ENCODE results near the gene STK39. TPM values are rescaled to one million over a fixed set of nuclear protein-coding genes. Genes with fewer than 3 reads are reported as not detected.

STK39 gene
- polyA plus RNA-seq, 1 experiment: 25.2 TPM

DNA sequence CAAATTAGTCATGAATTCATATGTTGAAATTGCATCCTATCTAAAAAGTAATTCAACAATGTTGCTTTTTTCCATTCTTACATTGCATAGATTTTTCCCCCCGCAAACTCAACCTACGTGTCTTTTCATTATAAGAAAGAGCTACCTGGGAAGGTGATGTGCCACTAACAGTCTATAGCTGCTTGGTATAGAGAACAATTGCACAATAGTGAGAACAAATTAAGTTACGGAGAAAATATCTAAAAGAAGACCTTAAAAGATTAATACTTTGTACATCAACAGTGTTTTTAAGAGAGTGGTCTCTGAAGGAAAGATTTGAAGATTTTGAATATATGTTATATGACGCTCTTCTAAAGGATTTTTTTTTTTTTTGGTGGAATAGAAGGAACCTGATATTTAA, 111.8 kb downstream of the STK39 start:
- H3K4me3 ChIP-seq (ENCODE audit: low read depth, low read length): no peak overlapping the region
- H3K27ac ChIP-seq (ENCODE audit: low read depth, low read length): no peak overlapping the region
- H3K9me3 ChIP-seq (ENCODE audit: control insufficient read depth, insufficient read depth, low read length): no peaks in the 10 kb centered on the region
- no peaks in the 10 kb centered on the region for H3K27me3 ChIP-seq (ENCODE audit: control insufficient read depth, insufficient read depth, low read length)
- DNase-seq (ENCODE audit: low read depth, low spot score): no peak
- ChIA-PET CTCF (interaction anchor here (0.5 to 10.1 kb wide), 8 partner anchors 17 to 842 kb away, joined by 3 to 156 read pairs (median 3); no protein-coding TSS in a partner anchor), POLR2A (interaction anchor here (0.7 kb wide), 1 partner anchor 1490 kb away, joined by 4 read pairs; no protein-coding TSS in a partner anchor)
- TF ChIP-seq, protein P1, sequence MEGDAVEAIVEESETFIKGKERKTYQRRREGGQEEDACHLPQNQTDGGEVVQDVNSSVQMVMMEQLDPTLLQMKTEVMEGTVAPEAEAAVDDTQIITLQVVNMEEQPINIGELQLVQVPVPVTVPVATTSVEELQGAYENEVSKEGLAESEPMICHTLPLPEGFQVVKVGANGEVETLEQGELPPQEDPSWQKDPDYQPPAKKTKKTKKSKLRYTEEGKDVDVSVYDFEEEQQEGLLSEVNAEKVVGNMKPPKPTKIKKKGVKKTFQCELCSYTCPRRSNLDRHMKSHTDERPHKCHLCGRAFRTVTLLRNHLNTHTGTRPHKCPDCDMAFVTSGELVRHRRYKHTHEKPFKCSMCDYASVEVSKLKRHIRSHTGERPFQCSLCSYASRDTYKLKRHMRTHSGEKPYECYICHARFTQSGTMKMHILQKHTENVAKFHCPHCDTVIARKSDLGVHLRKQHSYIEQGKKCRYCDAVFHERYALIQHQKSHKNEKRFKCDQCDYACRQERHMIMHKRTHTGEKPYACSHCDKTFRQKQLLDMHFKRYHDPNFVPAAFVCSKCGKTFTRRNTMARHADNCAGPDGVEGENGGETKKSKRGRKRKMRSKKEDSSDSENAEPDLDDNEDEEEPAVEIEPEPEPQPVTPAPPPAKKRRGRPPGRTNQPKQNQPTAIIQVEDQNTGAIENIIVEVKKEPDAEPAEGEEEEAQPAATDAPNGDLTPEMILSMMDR (IDR thresholded peaks at IDR 0.05; ENCODE audit: low read depth, low read length): no peak

DNA sequence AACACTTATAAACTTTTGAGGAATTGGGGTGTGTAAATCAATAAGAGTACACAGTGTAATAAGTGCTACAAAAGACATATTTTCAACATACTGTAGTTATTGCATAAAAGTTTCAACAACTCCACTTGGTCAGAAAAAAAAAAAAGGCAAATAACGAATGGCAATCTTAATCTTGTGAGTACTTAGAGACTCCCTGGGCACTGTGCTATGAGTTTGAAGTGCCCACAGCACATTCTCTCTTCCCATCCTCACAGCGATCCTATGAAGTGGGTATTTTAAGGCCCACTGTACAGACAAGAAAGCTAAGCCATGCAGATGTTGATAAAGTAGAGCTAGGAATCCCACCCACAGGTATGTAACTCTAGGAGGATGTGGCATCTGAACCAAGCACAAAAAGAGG, 112.3 kb downstream of the STK39 start:
- Histone ChIP-seq H3K9me3 (ENCODE audit: control insufficient read depth, insufficient read depth, low read length) (no peaks in the 10 kb centered on the region), H3K27ac (ENCODE audit: low read depth, low read length) (no peak overlapping the region), H3K4me3 (ENCODE audit: low read depth, low read length) (no peak overlapping the region), H3K27me3 (ENCODE audit: control insufficient read depth, insufficient read depth, low read length) (no peaks in the 10 kb centered on the region)
- TF ChIP-seq, protein P1 (IDR thresholded peaks at IDR 0.05; ENCODE audit: low read depth, low read length): no peak
- ChIA-PET POLR2A (no interaction called here), CTCF (interaction anchor here (10.1 kb wide), 1 partner anchor 17 kb away, joined by 156 read pairs; no protein-coding TSS in a partner anchor)
- DNase-seq (ENCODE audit: low read depth, low spot score): no peak

DNA sequence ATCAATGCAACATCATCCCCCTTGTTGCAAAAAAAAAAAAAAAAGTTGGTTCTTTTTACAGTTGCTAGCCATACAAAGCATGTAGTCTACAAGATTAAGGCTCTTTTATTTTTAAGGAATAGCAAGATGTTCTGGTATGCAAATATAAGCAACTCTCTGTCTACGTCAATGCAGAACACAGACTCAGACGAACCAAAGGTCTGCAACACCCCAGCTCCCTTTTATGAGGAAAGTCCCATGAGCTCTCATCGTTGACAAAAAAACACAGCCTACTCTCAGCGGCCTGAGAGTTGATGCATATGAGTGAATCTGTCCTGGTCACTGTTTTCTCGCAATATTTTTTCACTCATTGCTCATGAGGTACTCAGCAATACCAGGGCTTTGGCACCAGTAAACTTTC, 112.9 kb downstream of the STK39 start:
- Histone ChIP-seq H3K27ac (ENCODE audit: low read depth, low read length) (no peak overlapping the region), H3K9me3 (ENCODE audit: control insufficient read depth, insufficient read depth, low read length) (no peaks in the 10 kb centered on the region), H3K27me3 (ENCODE audit: control insufficient read depth, insufficient read depth, low read length) (no peaks in the 10 kb centered on the region), H3K4me3 (ENCODE audit: low read depth, low read length) (no peak overlapping the region)
- TF ChIP-seq, protein P1 (IDR thresholded peaks at IDR 0.05; ENCODE audit: low read depth, low read length): no peak
- no peak for DNase-seq (ENCODE audit: low read depth, low spot score)
- ChIA-PET CTCF (interaction anchor here (0.7 to 10.1 kb wide), 2 partner anchors 16 to 548 kb away, joined by 4 to 156 read pairs; no protein-coding TSS in a partner anchor), POLR2A (no interaction called here)

DNA sequence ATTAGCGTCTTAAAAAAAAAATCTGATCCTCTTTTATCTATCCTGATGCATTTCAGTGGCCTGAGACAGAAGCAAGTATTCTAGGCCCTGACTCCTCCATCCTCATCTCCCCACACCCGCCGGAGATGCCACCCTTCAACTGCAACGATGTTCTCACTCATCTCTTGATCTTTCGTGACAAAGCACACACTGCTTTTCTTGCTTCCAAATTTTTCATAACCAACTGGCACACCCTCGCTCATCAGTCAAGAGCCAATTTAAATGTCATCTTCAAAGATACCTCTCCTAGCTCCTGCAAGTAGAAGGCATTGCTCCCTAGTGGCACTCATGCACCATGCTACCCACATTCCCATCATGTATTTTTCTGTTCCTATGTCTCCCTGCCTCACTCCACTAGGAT, 115.0 kb downstream of the STK39 start:
- Histone ChIP-seq H3K4me3 (ENCODE audit: low read depth, low read length) (no peak overlapping the region), H3K27me3 (ENCODE audit: control insufficient read depth, insufficient read depth, low read length) (no peaks in the 10 kb centered on the region), H3K9me3 (ENCODE audit: control insufficient read depth, insufficient read depth, low read length) (no peaks in the 10 kb centered on the region), H3K27ac (ENCODE audit: low read depth, low read length) (no peak overlapping the region)
- POLR2A ChIA-PET: no interaction called here
- CTCF ChIA-PET: interaction anchor here (10.1 kb wide), 1 partner anchor 14 kb away, joined by 156 read pairs; no protein-coding TSS in a partner anchor
- no peak for DNase-seq (ENCODE audit: low read depth, low spot score)
- TF ChIP-seq, protein P1 (IDR thresholded peaks at IDR 0.05; ENCODE audit: low read depth, low read length): no peak

DNA sequence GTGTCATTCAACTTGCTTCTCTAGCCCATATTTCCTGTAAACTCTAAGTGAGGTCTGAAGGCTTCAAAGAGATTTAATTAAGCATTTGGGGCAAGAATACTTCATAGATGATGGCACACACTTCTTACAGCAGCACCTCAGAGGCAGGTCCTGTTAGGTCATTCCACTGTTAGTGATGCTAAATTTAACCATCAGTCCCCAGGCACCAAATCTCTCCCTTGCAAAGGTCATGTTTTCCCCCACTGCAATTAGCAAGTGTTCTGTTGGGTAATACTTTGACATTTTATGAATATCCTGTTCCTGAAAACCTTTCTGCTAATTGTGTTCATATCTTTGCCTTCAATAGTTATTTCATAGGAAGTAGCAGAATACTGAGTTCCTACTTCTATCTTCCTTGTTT, 117.0 kb downstream of the STK39 start:
- H3K9me3 ChIP-seq (ENCODE audit: control insufficient read depth, insufficient read depth, low read length): no peaks in the 10 kb centered on the region
- ChIA-PET POLR2A (no interaction called here), CTCF (interaction anchor here (10.1 kb wide), 1 partner anchor 12 kb away, joined by 156 read pairs; no protein-coding TSS in a partner anchor)
- no peak overlapping the region for H3K4me3 ChIP-seq (ENCODE audit: low read depth, low read length)
- no peaks in the 10 kb centered on the region for H3K27me3 ChIP-seq (ENCODE audit: control insufficient read depth, insufficient read depth, low read length)
- no peak overlapping the region for H3K27ac ChIP-seq (ENCODE audit: low read depth, low read length)
- DNase-seq (ENCODE audit: low read depth, low spot score): no peak
- TF ChIP-seq, protein P1 (IDR thresholded peaks at IDR 0.05; ENCODE audit: low read depth, low read length): no peak

Data from AG04450 (cell line).